ENCODE results near the gene AKNA. TPM values are rescaled to one million over a fixed set of nuclear protein-coding genes. Genes with fewer than 3 reads are reported as not detected.

Gene AKNA
- total RNA-seq, 3 donors from 2014 or later: 77.2 to 81.7 (median 80.6) TPM

DNA sequence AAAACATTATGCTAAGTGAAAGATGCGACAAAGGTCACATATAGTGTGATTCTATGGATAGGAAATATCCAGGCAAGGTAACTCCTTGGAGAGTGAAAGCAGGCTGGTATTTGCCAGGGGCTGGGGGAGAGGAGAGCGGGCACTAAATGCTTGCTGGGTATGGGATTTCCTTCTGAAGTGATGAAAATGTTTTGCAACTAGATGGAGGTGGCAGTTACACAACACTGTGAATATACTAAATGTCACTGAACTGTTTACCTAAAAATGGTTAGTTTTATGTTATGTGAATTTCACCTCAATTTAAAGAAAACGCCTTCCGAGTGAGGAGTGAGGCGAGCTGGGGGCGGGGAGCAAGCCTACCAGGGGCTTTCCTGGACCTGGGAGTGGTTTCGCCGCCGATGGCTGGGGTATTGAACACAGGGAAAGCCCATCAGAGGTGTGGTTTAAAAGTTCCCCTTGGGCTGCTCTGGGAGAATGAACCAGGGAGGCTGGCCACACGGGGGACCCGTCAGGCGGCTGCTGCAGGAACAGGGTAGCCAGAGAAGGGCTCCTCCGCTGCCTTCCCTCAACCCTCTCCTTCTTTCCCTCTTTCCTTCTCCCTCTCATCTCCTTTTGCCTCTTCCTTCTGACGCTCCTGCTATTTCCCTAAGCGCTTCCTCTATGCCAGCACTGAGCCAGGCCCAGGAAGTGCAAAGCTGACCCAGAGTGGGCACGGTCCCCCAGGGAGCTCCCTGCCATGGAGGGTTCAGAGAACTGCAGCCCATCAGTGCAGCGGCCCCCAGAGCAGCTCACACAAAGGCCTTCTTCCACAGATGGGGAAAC is 4.9 kb downstream of the AKNA start:
- peak overlapping the region; percentile 98 for H3K4me3 Mint-ChIP-seq

DNA sequence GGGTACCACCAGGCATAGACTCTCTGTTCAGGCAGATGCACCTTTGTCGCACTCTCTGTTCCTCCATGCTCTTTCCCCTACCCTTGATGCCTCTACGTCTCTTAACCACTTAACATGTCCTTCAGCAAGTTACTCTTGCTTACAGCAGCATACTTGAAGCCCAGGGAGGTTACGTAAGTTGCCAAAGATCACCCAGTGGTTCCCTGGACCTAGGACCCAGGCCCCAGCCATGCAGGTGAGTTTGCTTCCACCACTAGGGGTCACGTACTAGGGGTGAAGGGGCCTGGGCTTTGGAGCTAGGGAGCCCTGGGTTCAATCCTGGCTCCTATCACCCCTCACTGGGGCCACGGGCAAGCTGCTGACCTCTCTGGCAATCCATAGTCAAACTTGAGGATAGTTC is 8.9 kb downstream of the AKNA start:
- ATAC-seq: no peak
- Mint-ChIP-seq H3K4me3 (no peak overlapping the region), H3K36me3 (ENCODE audit: insufficient read depth) (peaks cover 50% of the 10 kb centered on the region), H3K9me3 (no peaks in the 10 kb centered on the region), H3K4me1 (ENCODE audit: low read depth) (peaks cover 89% of the 10 kb centered on the region), H3K27me3 (ENCODE audit: low read depth) (no peaks in the 10 kb centered on the region)
- no peak for DNase-seq

More for the DNA sequence above, 4.9 kb downstream of the AKNA start:
- peaks cover 78% of the 10 kb centered on the region for H3K4me1 Mint-ChIP-seq (ENCODE audit: low read depth)
- peak; percentile 4 to 25 for ATAC-seq
- no peaks in the 10 kb centered on the region for H3K27me3 Mint-ChIP-seq (ENCODE audit: low read depth)
- peaks cover 27% of the 10 kb centered on the region for H3K36me3 Mint-ChIP-seq (ENCODE audit: insufficient read depth)
- peak; percentile 64 for DNase-seq
- no peaks in the 10 kb centered on the region for H3K9me3 Mint-ChIP-seq

DNA sequence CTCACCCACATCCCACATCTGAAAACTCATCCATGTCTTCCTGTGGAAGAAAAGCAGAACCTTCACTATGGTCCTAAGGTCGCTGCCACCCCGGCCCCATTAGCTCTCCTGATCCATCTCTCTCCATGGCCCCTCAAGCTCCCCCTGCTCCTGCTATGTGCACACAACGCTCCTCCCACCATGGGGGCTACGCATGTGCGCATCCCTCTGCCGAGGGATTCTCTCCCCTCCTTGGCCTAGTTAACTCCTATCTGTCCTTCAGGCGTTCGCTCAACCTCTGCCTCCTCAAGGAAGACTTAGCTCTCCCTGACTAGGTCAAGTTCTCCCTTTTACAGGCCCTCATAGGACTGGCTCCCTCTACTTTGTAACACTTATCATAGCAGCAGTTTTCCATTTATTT is 9.8 kb downstream of the AKNA start:
- Mint-ChIP-seq H3K9me3 (no peaks in the 10 kb centered on the region), H3K4me1 (ENCODE audit: low read depth) (peaks cover 89% of the 10 kb centered on the region), H3K4me3 (no peak overlapping the region), H3K36me3 (ENCODE audit: insufficient read depth) (peaks cover 52% of the 10 kb centered on the region), H3K27me3 (ENCODE audit: low read depth) (no peaks in the 10 kb centered on the region)
- ATAC-seq: no peak
- DNase-seq: no peak

DNA sequence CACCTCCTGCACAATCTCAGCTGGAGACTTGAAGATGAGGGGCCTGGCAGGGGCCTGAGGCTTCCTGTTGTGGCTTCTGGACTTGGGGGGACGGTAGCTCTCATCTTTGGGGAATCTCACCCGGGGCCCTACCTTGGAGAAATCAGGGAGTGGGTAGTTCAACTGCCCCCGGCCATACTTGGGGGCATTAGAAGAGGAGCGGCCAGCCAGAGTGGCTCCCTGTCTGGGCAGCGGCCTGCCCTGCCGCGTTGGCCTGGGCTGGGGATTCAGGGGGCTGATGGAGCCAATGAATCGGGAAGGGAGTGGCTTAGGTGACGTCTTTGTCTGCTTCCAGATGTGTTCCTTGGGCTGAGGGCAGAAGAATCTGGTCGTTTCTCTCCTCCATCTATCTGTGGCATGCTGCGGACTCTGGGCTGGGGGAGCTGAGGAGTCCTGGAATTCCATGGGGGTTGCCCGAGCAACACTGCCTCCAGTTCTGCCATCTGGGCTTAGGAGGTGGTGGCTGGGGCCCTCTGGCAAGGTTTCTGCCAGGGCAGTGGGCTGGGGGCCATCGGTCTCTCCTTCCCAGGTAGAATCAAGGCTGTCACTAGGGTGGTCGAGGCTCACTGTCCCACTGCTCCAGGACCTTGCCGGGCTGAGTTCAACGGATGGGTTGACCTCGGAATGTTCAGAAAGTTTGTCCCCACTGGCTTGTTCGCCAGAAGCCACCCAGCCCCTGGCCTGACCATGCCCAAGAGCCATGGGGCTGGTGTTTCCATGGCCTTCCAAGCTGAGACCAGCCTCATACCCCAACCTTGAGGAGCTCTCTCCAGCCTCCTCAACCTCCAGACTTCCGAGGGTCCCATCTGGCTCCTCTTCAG is 11.0 kb downstream of the AKNA start:
- peaks cover 55% of the 10 kb centered on the region for H3K36me3 Mint-ChIP-seq (ENCODE audit: insufficient read depth)
- no peaks in the 10 kb centered on the region for H3K27me3 Mint-ChIP-seq (ENCODE audit: low read depth)
- no peak for ATAC-seq
- no peak for DNase-seq
- no peak overlapping the region for H3K4me3 Mint-ChIP-seq
- no peaks in the 10 kb centered on the region for H3K9me3 Mint-ChIP-seq
- H3K4me1 Mint-ChIP-seq (ENCODE audit: low read depth): peaks cover 89% of the 10 kb centered on the region

DNA sequence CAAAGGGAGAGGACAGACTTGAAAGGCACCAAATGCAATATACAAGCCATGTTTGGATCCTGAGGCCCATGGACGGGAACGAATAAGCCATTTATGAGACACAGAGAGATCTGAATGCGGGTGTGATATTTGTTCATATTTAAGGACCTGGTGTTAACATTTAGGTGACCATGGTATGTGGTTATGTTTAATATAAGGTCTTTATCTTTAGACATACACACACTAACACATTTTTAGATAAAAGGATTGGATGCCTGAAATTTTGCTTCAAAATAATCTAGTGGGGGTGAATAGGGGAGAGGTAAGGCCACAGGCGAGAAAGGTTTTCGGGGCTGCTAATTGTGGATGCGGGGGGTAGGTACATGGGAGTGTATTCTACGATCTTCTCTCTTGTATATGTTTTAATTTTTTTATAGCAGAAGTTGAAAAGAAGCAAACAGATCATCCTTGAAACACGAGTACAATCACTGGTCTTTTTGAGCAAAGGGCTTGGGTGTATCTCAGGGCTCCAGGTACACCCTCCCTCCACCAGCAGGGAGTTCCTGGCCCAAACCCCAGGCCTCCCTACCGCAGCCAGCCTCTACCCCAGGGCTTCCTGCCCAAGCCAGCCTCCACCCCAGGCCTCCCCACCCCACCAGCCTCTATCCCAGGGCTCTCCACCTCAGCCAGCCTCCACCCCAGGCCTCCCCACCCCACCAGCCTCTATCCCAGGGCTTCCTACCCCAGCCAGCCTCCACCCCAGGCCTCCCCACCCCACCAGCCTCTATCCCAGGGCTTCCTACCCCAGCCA is 12.2 kb downstream of the AKNA start:
- H3K9me3 Mint-ChIP-seq: no peaks in the 10 kb centered on the region
- H3K36me3 Mint-ChIP-seq (ENCODE audit: insufficient read depth): peaks cover 62% of the 10 kb centered on the region
- ATAC-seq (no peak), DNase-seq (no peak)
- H3K27me3 Mint-ChIP-seq (ENCODE audit: low read depth): no peaks in the 10 kb centered on the region
- H3K4me1 Mint-ChIP-seq (ENCODE audit: low read depth): peaks cover 92% of the 10 kb centered on the region
- no peak overlapping the region for H3K4me3 Mint-ChIP-seq

DNA sequence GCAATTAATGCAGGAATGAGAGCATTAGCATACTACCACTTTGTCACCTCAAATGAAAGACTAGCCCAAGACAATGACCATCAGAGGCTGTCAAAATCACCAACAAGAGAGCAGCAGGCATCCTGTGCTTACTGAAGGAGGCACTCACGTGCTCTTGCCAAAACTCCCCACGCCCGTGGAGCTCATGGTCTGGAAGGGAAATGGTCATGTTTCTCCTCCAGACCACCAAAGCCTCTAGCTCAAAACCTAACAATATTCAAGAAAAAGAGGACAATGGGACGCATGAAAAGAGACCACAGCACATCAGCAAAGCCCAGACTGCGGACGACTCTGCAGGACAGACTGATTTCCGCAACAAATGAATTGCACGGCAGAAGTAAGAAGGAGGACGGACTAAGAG is 12.8 kb downstream of the AKNA start:
- Mint-ChIP-seq H3K4me3 (no peak overlapping the region), H3K27me3 (ENCODE audit: low read depth) (no peaks in the 10 kb centered on the region), H3K4me1 (ENCODE audit: low read depth) (peaks cover 93% of the 10 kb centered on the region), H3K9me3 (no peaks in the 10 kb centered on the region), H3K36me3 (ENCODE audit: insufficient read depth) (peaks cover 59% of the 10 kb centered on the region)
- ATAC-seq: no peak
- no peak for DNase-seq

DNA sequence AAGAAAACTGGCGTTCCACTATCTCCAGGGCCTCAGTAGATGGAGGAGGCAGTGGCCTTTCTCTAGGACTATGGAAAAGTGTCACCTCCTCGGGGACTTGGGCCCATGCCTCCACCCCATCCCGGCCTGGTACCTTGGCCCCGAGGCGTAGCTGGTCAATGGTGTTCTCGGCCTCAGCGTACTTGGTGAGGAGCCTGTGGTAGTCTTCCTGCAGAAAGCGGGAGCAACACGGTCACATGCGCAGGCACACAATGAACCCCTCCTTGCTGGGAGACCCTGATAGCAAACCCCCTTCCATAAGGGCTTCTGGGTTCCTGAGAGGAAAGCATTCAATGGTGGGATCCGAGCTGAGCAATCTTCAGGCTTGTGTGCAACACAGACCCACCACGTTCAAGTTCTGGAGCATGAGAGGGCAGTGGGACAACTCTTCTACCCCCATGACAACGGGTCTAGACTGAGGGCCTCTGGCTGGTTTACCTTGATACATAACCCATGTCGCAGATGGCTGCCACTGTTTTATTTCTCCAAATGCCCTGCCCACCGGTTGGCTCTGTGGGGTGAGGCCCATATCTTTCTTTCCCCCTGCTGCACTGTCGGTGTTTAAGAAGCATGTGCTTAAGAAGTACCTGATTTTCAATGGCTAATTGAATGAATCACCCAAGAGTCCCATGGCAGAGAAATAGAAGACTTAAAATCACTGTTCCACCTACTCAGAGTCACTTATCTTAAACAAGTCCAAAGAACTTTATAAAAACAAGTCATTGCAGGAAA is 13.6 kb downstream of the AKNA start:
- H3K36me3 Mint-ChIP-seq (ENCODE audit: insufficient read depth): peaks cover 58% of the 10 kb centered on the region
- peaks cover 93% of the 10 kb centered on the region for H3K4me1 Mint-ChIP-seq (ENCODE audit: low read depth)
- DNase-seq (no peak), ATAC-seq (peak; percentile 4 to 9)
- no peaks in the 10 kb centered on the region for H3K27me3 Mint-ChIP-seq (ENCODE audit: low read depth)
- H3K4me3 Mint-ChIP-seq: no peak overlapping the region
- H3K9me3 Mint-ChIP-seq: no peaks in the 10 kb centered on the region

DNA sequence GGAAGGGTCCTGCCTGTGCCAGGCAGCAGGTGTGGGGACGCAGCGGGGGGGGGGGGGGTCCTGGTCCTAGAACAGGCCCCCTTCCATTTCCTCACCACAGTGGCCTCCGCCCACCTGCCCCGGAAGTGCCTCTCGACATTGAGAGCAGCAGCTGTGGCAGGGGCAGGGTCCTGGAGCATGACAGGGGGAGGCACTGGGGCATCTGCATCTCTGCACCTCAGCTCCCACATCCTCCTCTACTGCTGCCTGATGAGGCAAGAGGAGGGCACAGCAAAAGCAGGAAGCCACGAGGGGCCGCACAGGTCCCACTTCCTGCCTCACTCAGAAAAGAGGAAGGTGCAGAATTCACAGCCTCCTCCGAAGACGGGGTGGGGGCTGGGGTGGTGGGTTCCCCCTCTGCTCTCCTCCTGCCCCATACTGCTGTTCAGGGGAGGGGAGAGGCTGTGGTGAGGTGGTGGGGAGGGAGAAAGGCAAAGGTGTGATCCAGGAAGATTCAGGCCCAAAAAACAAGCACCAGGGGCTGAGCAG is 14.8 kb downstream of the AKNA start:
- peak; percentile 83 to 84 for ATAC-seq

DNA sequence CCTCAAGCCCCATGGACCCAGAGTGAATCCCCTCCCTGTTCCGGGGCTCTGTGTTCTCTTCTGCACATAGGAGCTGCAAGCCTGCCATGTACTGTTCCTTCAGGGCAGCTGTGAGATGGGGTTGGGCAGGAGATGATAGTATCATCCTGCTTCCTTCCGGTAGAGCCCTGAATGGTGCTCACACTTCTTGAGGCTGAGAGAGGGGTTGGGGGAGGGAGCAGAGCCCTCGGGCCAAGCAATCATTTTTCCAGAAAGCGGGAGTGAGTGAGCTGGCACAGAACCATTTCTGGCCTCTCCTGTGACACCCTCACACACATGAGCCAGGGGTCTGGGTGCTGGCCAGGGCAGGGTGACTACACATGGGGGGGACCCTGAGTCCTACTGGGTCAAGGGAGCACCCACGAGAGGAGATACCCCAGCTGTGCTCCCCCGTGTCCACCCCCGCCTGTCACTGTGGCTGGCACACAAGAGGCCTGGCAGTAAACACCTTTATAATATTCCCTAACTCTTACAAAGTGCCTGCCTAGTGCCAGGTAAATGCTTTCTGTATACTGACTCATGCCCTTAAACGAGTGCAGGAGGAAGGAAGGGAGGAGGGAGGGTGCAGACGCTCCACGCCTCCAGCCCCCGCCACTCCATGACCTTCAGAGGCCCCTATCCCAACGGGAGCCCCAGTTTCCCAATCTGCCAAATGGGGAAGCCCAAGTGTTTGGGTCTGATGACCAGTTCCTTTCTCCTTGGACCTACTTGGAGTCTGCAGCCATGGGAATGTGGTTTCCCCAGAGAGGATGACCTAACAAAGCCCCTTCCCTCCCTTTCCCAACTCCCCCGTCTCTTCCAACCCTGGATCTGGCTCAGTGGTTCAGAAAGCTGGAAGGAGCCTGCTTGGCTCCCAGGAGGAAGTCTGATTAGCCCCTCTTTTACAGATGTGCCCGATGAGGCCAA is 15.5 kb downstream of the AKNA start:
- Mint-ChIP-seq H3K4me1 (ENCODE audit: low read depth) (peaks cover 92% of the 10 kb centered on the region), H3K9me3 (no peaks in the 10 kb centered on the region), H3K36me3 (ENCODE audit: insufficient read depth) (peaks cover 43% of the 10 kb centered on the region), H3K4me3 (peak overlapping the region; percentile 65), H3K27me3 (ENCODE audit: low read depth) (no peaks in the 10 kb centered on the region)
- peak; percentile 50 to 52 for ATAC-seq
- no peak for DNase-seq

More for the DNA sequence above, 14.8 kb downstream of the AKNA start:
- H3K4me1 Mint-ChIP-seq (ENCODE audit: low read depth): peaks cover 91% of the 10 kb centered on the region
- H3K9me3 Mint-ChIP-seq: no peaks in the 10 kb centered on the region
- peak; percentile 58 for DNase-seq
- H3K36me3 Mint-ChIP-seq (ENCODE audit: insufficient read depth): peaks cover 50% of the 10 kb centered on the region
- no peaks in the 10 kb centered on the region for H3K27me3 Mint-ChIP-seq (ENCODE audit: low read depth)
- peak overlapping the region; percentile 64 for H3K4me3 Mint-ChIP-seq

DNA sequence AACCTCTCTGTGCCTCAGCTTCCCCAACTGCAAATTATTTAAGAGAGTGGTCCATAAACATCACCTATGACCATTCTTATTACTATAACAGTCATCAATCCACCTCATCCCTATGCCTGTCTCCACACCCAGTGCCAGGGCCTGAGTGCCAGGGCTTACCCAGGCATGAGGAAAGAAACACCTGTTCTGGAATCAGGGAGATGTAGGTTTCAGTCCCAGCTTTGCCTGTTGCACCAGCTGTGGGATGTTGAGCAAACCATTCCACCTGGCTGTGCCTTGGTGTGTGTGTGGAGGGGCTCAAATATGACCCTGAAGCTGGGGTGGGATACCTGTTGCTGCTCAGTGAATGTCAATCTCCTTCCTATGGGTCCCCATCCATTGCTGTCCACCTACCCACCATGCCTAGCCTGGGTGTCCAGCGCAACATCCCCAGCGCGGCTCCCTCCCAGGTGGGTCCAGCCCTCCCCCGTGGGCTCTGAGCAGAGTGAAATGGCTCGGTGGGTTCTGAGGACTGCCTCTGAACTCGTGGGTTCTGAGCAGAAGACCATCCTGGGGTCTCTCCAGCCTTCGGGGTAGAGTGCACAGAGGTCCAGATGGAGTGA is 16.3 kb downstream of the AKNA start:
- H3K4me3 Mint-ChIP-seq: peak overlapping the region; percentile 65
- peaks cover 92% of the 10 kb centered on the region for H3K4me1 Mint-ChIP-seq (ENCODE audit: low read depth)
- no peak for ATAC-seq
- no peaks in the 10 kb centered on the region for H3K27me3 Mint-ChIP-seq (ENCODE audit: low read depth)
- DNase-seq: no peak
- peaks cover 45% of the 10 kb centered on the region for H3K36me3 Mint-ChIP-seq (ENCODE audit: insufficient read depth)
- H3K9me3 Mint-ChIP-seq: no peaks in the 10 kb centered on the region

DNA sequence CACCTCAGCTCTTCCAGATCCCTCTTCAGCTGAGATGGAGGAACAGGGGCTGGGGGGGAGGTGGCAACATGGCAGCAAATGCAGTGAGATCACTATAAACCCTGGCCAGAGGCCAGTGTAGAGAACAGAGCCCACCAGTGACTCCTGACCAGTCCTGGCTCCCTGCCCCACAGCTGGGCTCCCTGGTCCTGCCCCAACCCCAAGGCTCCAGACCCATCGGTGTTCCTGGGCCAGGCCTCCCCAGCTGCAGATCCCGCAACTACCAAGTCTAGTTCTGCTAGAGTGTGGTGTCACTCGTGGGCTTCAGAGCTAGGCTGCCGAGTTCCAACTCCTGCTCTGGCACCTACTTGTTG is 16.8 kb downstream of the AKNA start:
- ATAC-seq: no peak
- DNase-seq: no peak
- Mint-ChIP-seq H3K9me3 (no peaks in the 10 kb centered on the region), H3K27me3 (ENCODE audit: low read depth) (no peaks in the 10 kb centered on the region), H3K4me3 (no peak overlapping the region), H3K4me1 (ENCODE audit: low read depth) (peaks cover 95% of the 10 kb centered on the region), H3K36me3 (ENCODE audit: insufficient read depth) (peaks cover 46% of the 10 kb centered on the region)

DNA sequence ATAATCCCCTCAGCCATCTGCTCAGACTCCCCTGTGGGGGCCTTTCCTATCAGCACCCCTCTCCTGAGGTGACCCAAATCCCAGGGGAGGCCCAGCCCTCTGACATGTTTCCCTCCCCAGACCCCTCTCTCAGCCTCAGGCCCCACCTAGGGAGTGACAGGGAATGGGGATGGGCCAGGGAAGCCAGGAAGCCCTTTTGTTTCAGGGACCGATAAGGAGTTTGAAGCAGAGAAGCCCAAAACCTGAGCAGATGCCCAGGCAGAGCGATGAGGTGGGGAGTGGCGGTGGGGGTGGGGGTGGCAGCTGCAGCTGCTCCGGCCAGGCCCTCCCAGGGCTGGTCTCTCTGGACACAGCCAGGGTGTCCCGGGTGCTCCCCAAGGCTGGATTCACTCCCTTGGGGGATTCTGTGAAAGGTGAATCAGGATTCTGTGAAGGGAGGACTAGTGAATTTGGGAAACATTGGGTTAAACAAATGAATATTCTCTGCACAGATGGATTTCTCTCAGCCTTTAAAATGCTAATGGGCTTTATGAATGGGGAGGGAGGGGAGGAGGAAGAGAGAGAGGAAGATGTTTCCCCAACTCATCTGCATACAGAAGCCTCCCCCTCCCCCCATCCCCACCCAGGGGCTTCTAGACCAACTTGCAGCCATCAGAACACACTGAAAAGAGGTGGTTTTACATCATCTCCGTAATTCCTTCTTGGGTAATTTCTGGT is 17.4 kb downstream of the AKNA start:
- peaks cover 47% of the 10 kb centered on the region for H3K36me3 Mint-ChIP-seq (ENCODE audit: insufficient read depth)
- ATAC-seq (no peak), DNase-seq (no peak)
- no peaks in the 10 kb centered on the region for H3K9me3 Mint-ChIP-seq
- no peak overlapping the region for H3K4me3 Mint-ChIP-seq
- H3K4me1 Mint-ChIP-seq (ENCODE audit: low read depth): peaks cover 96% of the 10 kb centered on the region
- no peaks in the 10 kb centered on the region for H3K27me3 Mint-ChIP-seq (ENCODE audit: low read depth)

Measured in activated T-cell treated with anti-CD3 and anti-CD28 coated beads, Interleukin-2, amount 50 U/mL, for 4 hours (primary cell).